ENCODE measurements around the gene PAK1. TPM values are rescaled to one million over a fixed set of nuclear protein-coding genes. Genes with fewer than 3 reads are reported as not detected.

The PAK1 gene
- total RNA-seq, 2 experiments from 2014 or later, result 85.7 to 91.5 TPM

- Mint-ChIP-seq H3K36me3 (ENCODE audit: low read depth) (peaks cover 2% of the 10 kb centered on the region), H3K4me3 (peak overlapping the region; percentile 43), H3K9me3 (ENCODE audit: insufficient read depth) (no peaks in the 10 kb centered on the region), H3K4me1 (ENCODE audit: low read depth) (peaks cover 69% of the 10 kb centered on the region), H3K27me3 (ENCODE audit: low read depth) (no peaks in the 10 kb centered on the region), H3K27ac (no peak overlapping the region)
- ChIA-PET CTCF (interaction anchor here (1.0 to 6.2 kb wide), 6 partner anchors 9 to 530 kb away, joined by 3 to 46 read pairs (median 4); no protein-coding TSS in a partner anchor), POLR2A (interaction anchor here (1.1 kb wide), 1 partner anchor 25 kb away, joined by 3 read pairs; no protein-coding TSS in a partner anchor)
- no peak for DNase-seq
- ATAC-seq, result peak; percentile 13
Measured at GRCh38 chr11:77449784-77450183, 24.1 kb downstream of the PAK1 start.

GRCh38 chr11:77449060-77449521 lies 24.8 kb downstream of the PAK1 start:
- Mint-ChIP-seq H3K4me1 (ENCODE audit: low read depth) (peaks cover 76% of the 10 kb centered on the region), H3K27me3 (ENCODE audit: low read depth) (no peaks in the 10 kb centered on the region), H3K27ac (peak overlapping the region; percentile 76), H3K9me3 (ENCODE audit: insufficient read depth) (no peaks in the 10 kb centered on the region), H3K36me3 (ENCODE audit: low read depth) (peaks cover 2% of the 10 kb centered on the region), H3K4me3 (peak overlapping the region; percentile 55)
- ChIA-PET CTCF (interaction anchor here (0.8 to 6.2 kb wide), 5 partner anchors 11 to 529 kb away, joined by 3 to 46 read pairs (median 3); no protein-coding TSS in a partner anchor), POLR2A (no interaction called here)
- peak; percentile 57 for ATAC-seq
- peak; percentile 36 for DNase-seq

GRCh38 chr11:77448269-77448668 lies 25.6 kb downstream of the PAK1 start:
- ChIA-PET POLR2A (no interaction called here), CTCF (interaction anchor here (6.2 kb wide), 1 partner anchor 23 kb away, joined by 46 read pairs; no protein-coding TSS in a partner anchor)
- Mint-ChIP-seq H3K9me3 (ENCODE audit: insufficient read depth) (no peaks in the 10 kb centered on the region), H3K27me3 (ENCODE audit: low read depth) (no peaks in the 10 kb centered on the region), H3K4me3 (no peak overlapping the region), H3K27ac (peak overlapping the region; percentile 59), H3K4me1 (ENCODE audit: low read depth) (peaks cover 79% of the 10 kb centered on the region), H3K36me3 (ENCODE audit: low read depth) (peaks cover 4% of the 10 kb centered on the region)
- no peak for DNase-seq
- no peak for ATAC-seq

- no peak overlapping the region for H3K27ac Mint-ChIP-seq
- no peaks in the 10 kb centered on the region for H3K27me3 Mint-ChIP-seq (ENCODE audit: low read depth)
- peaks cover 81% of the 10 kb centered on the region for H3K4me1 Mint-ChIP-seq (ENCODE audit: low read depth)
- no peak overlapping the region for H3K4me3 Mint-ChIP-seq
- peaks cover 2% of the 10 kb centered on the region for H3K36me3 Mint-ChIP-seq (ENCODE audit: low read depth)
- POLR2A ChIA-PET, result no interaction called here
- H3K9me3 Mint-ChIP-seq (ENCODE audit: insufficient read depth), result no peaks in the 10 kb centered on the region
- CTCF ChIA-PET, result interaction anchor here (1.0 to 6.2 kb wide), 5 partner anchors 11 to 101 kb away, joined by 3 to 46 read pairs (median 6); no protein-coding TSS in a partner anchor
- ATAC-seq, result no peak
- no peak for DNase-seq
Measured at GRCh38 chr11:77446911-77447629, 26.8 kb downstream of the PAK1 start.

- ATAC-seq (no peak), DNase-seq (no peak)
- H3K27ac Mint-ChIP-seq, result no peak overlapping the region
- H3K36me3 Mint-ChIP-seq (ENCODE audit: low read depth), result peaks cover 2% of the 10 kb centered on the region
- POLR2A ChIA-PET, result no interaction called here
- H3K4me3 Mint-ChIP-seq, result no peak overlapping the region
- H3K27me3 Mint-ChIP-seq (ENCODE audit: low read depth), result peaks cover 2% of the 10 kb centered on the region
- CTCF ChIA-PET, result no interaction called here
- peaks cover 66% of the 10 kb centered on the region for H3K4me1 Mint-ChIP-seq (ENCODE audit: low read depth)
- no peaks in the 10 kb centered on the region for H3K9me3 Mint-ChIP-seq (ENCODE audit: insufficient read depth)
Measured at GRCh38 chr11:77444261-77444660, 29.6 kb downstream of the PAK1 start.

- ChIA-PET POLR2A (no interaction called here), CTCF (no interaction called here)
- ATAC-seq (no peak), DNase-seq (no peak)
- peaks cover 58% of the 10 kb centered on the region for H3K4me1 Mint-ChIP-seq (ENCODE audit: low read depth)
- peaks cover 2% of the 10 kb centered on the region for H3K36me3 Mint-ChIP-seq (ENCODE audit: low read depth)
- H3K27ac Mint-ChIP-seq, result peak overlapping the region; percentile 9
- H3K9me3 Mint-ChIP-seq (ENCODE audit: insufficient read depth), result no peaks in the 10 kb centered on the region
- H3K4me3 Mint-ChIP-seq, result no peak overlapping the region
- H3K27me3 Mint-ChIP-seq (ENCODE audit: low read depth), result peaks cover 8% of the 10 kb centered on the region
Measured at GRCh38 chr11:77442394-77443053, 31.4 kb downstream of the PAK1 start.

GRCh38 chr11:77441426-77441825 lies 32.5 kb downstream of the PAK1 start:
- H3K36me3 Mint-ChIP-seq (ENCODE audit: low read depth), result peaks cover 2% of the 10 kb centered on the region
- no peaks in the 10 kb centered on the region for H3K9me3 Mint-ChIP-seq (ENCODE audit: insufficient read depth)
- peaks cover 47% of the 10 kb centered on the region for H3K4me1 Mint-ChIP-seq (ENCODE audit: low read depth)
- DNase-seq (no peak), ATAC-seq (no peak)
- H3K27me3 Mint-ChIP-seq (ENCODE audit: low read depth), result peaks cover 8% of the 10 kb centered on the region
- no peak overlapping the region for H3K4me3 Mint-ChIP-seq
- CTCF ChIA-PET, result interaction anchor here (0.7 to 1.6 kb wide), 6 partner anchors 9 to 68 kb away, joined by 3 to 6 read pairs (median 4); no protein-coding TSS in a partner anchor
- H3K27ac Mint-ChIP-seq, result no peak overlapping the region
- POLR2A ChIA-PET, result no interaction called here

- H3K27ac Mint-ChIP-seq, result no peak overlapping the region
- H3K27me3 Mint-ChIP-seq (ENCODE audit: low read depth), result peaks cover 8% of the 10 kb centered on the region
- DNase-seq (no peak), ATAC-seq (no peak)
- ChIA-PET CTCF (interaction anchor here (1.0 to 1.6 kb wide), 5 partner anchors 10 to 67 kb away, joined by 3 to 6 read pairs (median 4); no protein-coding TSS in a partner anchor), POLR2A (no interaction called here)
- H3K4me1 Mint-ChIP-seq (ENCODE audit: low read depth), result peaks cover 45% of the 10 kb centered on the region
- H3K9me3 Mint-ChIP-seq (ENCODE audit: insufficient read depth), result no peaks in the 10 kb centered on the region
- no peak overlapping the region for H3K4me3 Mint-ChIP-seq
- H3K36me3 Mint-ChIP-seq (ENCODE audit: low read depth), result peaks cover 2% of the 10 kb centered on the region
Measured at GRCh38 chr11:77440678-77441077, 33.2 kb downstream of the PAK1 start.

GRCh38 chr11:77438487-77438886 lies 35.4 kb downstream of the PAK1 start:
- H3K27me3 Mint-ChIP-seq (ENCODE audit: low read depth), result peaks cover 8% of the 10 kb centered on the region
- no peak overlapping the region for H3K4me3 Mint-ChIP-seq
- no peaks in the 10 kb centered on the region for H3K9me3 Mint-ChIP-seq (ENCODE audit: insufficient read depth)
- CTCF ChIA-PET, result no interaction called here
- peaks cover 30% of the 10 kb centered on the region for H3K4me1 Mint-ChIP-seq (ENCODE audit: low read depth)
- POLR2A ChIA-PET, result no interaction called here
- H3K27ac Mint-ChIP-seq, result no peak overlapping the region
- ATAC-seq (no peak), DNase-seq (no peak)
- peaks cover 2% of the 10 kb centered on the region for H3K36me3 Mint-ChIP-seq (ENCODE audit: low read depth)

GRCh38 chr11:77436969-77437368 lies 36.9 kb downstream of the PAK1 start:
- Mint-ChIP-seq H3K9me3 (ENCODE audit: insufficient read depth) (peaks cover 2% of the 10 kb centered on the region), H3K36me3 (ENCODE audit: low read depth) (no peaks in the 10 kb centered on the region), H3K4me1 (ENCODE audit: low read depth) (peaks cover 20% of the 10 kb centered on the region), H3K27me3 (ENCODE audit: low read depth) (peaks cover 11% of the 10 kb centered on the region), H3K27ac (no peak overlapping the region), H3K4me3 (no peak overlapping the region)
- ATAC-seq, result no peak
- ChIA-PET POLR2A (interaction anchor here (0.6 kb wide), 1 partner anchor 25 kb away, joined by 3 read pairs; no protein-coding TSS in a partner anchor), CTCF (interaction anchor here (0.8 to 1.4 kb wide), 2 partner anchors 10 to 33 kb away, joined by 3 to 4 read pairs; no protein-coding TSS in a partner anchor)
- no peak for DNase-seq

GRCh38 chr11:77436506-77436905 lies 37.4 kb downstream of the PAK1 start:
- CTCF ChIA-PET, result interaction anchor here (0.8 to 1.4 kb wide), 2 partner anchors 10 to 34 kb away, joined by 3 to 4 read pairs; no protein-coding TSS in a partner anchor
- POLR2A ChIA-PET, result interaction anchor here (0.6 kb wide), 1 partner anchor 24 kb away, joined by 3 read pairs; no protein-coding TSS in a partner anchor
- Mint-ChIP-seq H3K4me3 (no peak overlapping the region), H3K27ac (no peak overlapping the region), H3K27me3 (ENCODE audit: low read depth) (peaks cover 11% of the 10 kb centered on the region), H3K4me1 (ENCODE audit: low read depth) (peaks cover 20% of the 10 kb centered on the region), H3K36me3 (ENCODE audit: low read depth) (no peaks in the 10 kb centered on the region), H3K9me3 (ENCODE audit: insufficient read depth) (peaks cover 4% of the 10 kb centered on the region)
- no peak for ATAC-seq
- DNase-seq, result no peak

- ChIA-PET CTCF (interaction anchor here (0.8 to 1.4 kb wide), 2 partner anchors 11 to 34 kb away, joined by 3 to 4 read pairs; no protein-coding TSS in a partner anchor), POLR2A (no interaction called here)
- peaks cover 21% of the 10 kb centered on the region for H3K4me1 Mint-ChIP-seq (ENCODE audit: low read depth)
- H3K4me3 Mint-ChIP-seq, result no peak overlapping the region
- H3K36me3 Mint-ChIP-seq (ENCODE audit: low read depth), result no peaks in the 10 kb centered on the region
- ATAC-seq (no peak), DNase-seq (no peak)
- H3K27me3 Mint-ChIP-seq (ENCODE audit: low read depth), result peaks cover 11% of the 10 kb centered on the region
- peaks cover 4% of the 10 kb centered on the region for H3K9me3 Mint-ChIP-seq (ENCODE audit: insufficient read depth)
- H3K27ac Mint-ChIP-seq, result no peak overlapping the region
Measured at GRCh38 chr11:77435972-77436371, 37.9 kb downstream of the PAK1 start.

All from activated CD8-positive, alpha-beta T cell treated with anti-CD3 and anti-CD28 coated beads, Interleukin-2, amount 10 ng/mL, durations not matched to agents 7 days and 5 days (primary cell).